Endothelial cell of umbilical vein (primary cell): ENCODE results near the gene ZBTB7C. TPM values are rescaled to one million over a fixed set of nuclear protein-coding genes. Genes with fewer than 3 reads are reported as not detected.

Experiments
- BruUV-seq: library from RNA; stranded (reverse); fragments of 400-500 nt; replicated peaks from 2 replicates; lab custom pipeline; 2021; lab: Mats Ljungman, UMichigan
- CTCF ChIA-PET: fragments of 300-600, 350-600 bp; sonication (Branson Sonifier 250); formaldehyde crosslinking; loops from one replicate; lab custom pipeline; 2021; ENCODE audit warnings: antibody characterized with exemption, inconsistent platforms; lab: Charles Lee
- POLR2A ChIA-PET: fragments of 300-600, 350-600 bp; sonication (Branson Sonifier 250); formaldehyde crosslinking; loops from one replicate; lab custom pipeline; 2021; ENCODE audit warnings: antibody characterized with exemption, inconsistent platforms; lab: Charles Lee
- DNase-seq: peaks from one replicate; pipeline ENCODE4 v3.0.0-alpha.2; 2011; ENCODE audit warnings: low read depth, low spot score
- FAIRE-seq: peaks from 2 replicates; lab custom pipeline; 2011; peaks lifted over from hg19 to GRCh38; lab: Jason Lieb, UNC
- H2AFZ ChIP-seq: 2 replicates; pipeline ENCODE4 v1.6.0; 2012; ENCODE audit warnings: low read depth, low read length, control low read depth, inconsistent platforms
- H3K27ac ChIP-seq: 2 replicates; pipeline ENCODE4 v1.5.1; 2011; ENCODE audit warnings: low read depth, mild to moderate bottlenecking, control low read depth, low read length, moderate library complexity; ENCODE audit not compliant: insufficient read depth
- H3K27me3 ChIP-seq, 2 experiments: 2 replicates each; pipeline versions ENCODE4 v1.6.0 to v1.6.1; 2011; ENCODE audit warnings: low read length in 2 of 2, mixed read lengths in 1 of 2; ENCODE audit not compliant: control insufficient read depth in 2 of 2, insufficient read depth in 2 of 2
- H3K36me3 ChIP-seq, 2 experiments: 2 replicates in 1 of 2; 3 replicates in 1 of 2; pipeline ENCODE4 v1.5.1; 2011; ENCODE audit warnings: low read length in 2 of 2, mild to moderate bottlenecking in 1 of 2, moderate library complexity in 1 of 2; ENCODE audit not compliant: control insufficient read depth in 2 of 2, insufficient read depth in 2 of 2; ENCODE audit errors: extremely low read depth in 1 of 2
- H3K4me1 ChIP-seq: 3 replicates; pipeline ENCODE4 v1.5.1; 2011; ENCODE audit warnings: mild to moderate bottlenecking, low read length; ENCODE audit not compliant: control insufficient read depth, insufficient read depth; ENCODE audit errors: extremely low read depth
- H3K4me2 ChIP-seq: 2 replicates; pipeline ENCODE4 v1.6.1; 2011; ENCODE audit warnings: low read length, control low read depth, mixed read lengths; ENCODE audit not compliant: insufficient read depth
- H3K4me3 ChIP-seq, 3 experiments: fragments of 200-600 bp in 1 of 3; sonication (generic), shearing (Covaris generic) in 1 of 3; replicated peaks in 1 of 3; 2 replicates each; pipeline ENCODE4 v1.5.1; 2011 to 2016; ENCODE audit warnings: control low read depth in 3 of 3, low read length in 3 of 3, mild to moderate bottlenecking in 2 of 3, inconsistent platforms in 1 of 3, low read depth in 1 of 3, moderate library complexity in 1 of 3; ENCODE audit not compliant: insufficient read depth in 1 of 3
- H3K79me2 ChIP-seq: 2 replicates; pipeline ENCODE4 v1.6.0; 2012; ENCODE audit warnings: low read length, inconsistent platforms; ENCODE audit not compliant: control insufficient read depth, insufficient read depth
- H3K9ac ChIP-seq: replicated peaks from 2 replicates; pipeline ENCODE3; 2011; ENCODE audit warnings: low read length, control low read depth; ENCODE audit not compliant: insufficient read depth; ENCODE audit errors: extremely low read depth
- H3K9me1 ChIP-seq: replicated peaks from 3 replicates; pipeline ENCODE4 v1.6.0; 2011; ENCODE audit warnings: mild to moderate bottlenecking, low read length; ENCODE audit not compliant: control insufficient read depth, insufficient read depth; ENCODE audit errors: extremely low read depth
- H3K9me3 ChIP-seq: replicated peaks from 2 replicates; pipeline ENCODE4 v1.5.1; 2012; ENCODE audit warnings: low read length, inconsistent platforms; ENCODE audit not compliant: control insufficient read depth, insufficient read depth
- H4K20me1 ChIP-seq: replicated peaks from 2 replicates; pipeline ENCODE3; 2011; ENCODE audit warnings: mild to moderate bottlenecking, low read length; ENCODE audit not compliant: control insufficient read depth, insufficient read depth; ENCODE audit errors: extremely low read depth
- EZH2 ChIP-seq: IDR thresholded peaks from 2 replicates; pipeline ENCODE4 v1.6.1; 2012; ENCODE audit warnings: borderline replicate concordance, low read depth, mild to moderate bottlenecking, moderate library complexity, low read length, inconsistent platforms; ENCODE audit not compliant: severe bottlenecking
- FOS ChIP-seq: IDR thresholded peaks from 2 replicates; pipeline ENCODE4 v1.6.1; 2011; ENCODE audit warnings: mild to moderate bottlenecking, low read length, moderate library complexity, borderline replicate concordance; ENCODE audit not compliant: insufficient read depth
- GATA2 ChIP-seq: IDR thresholded peaks from 2 replicates; pipeline ENCODE4 v1.7.0; 2011; ENCODE audit warnings: low read depth, mild to moderate bottlenecking, moderate library complexity, mixed read lengths, low read length; ENCODE audit not compliant: insufficient read length, insufficient read depth
- JUN ChIP-seq: IDR thresholded peaks from 2 replicates; pipeline ENCODE4 v1.6.1; 2011; ENCODE audit warnings: borderline replicate concordance, low read depth; ENCODE audit not compliant: insufficient read length, insufficient read depth
- MAX ChIP-seq: IDR thresholded peaks from 2 replicates; pipeline ENCODE4 v1.6.1; 2011; ENCODE audit not compliant: insufficient read depth, insufficient read length
- MYC ChIP-seq: IDR thresholded peaks from one replicate; pipeline ENCODE4 v1.6.1; 2011; ENCODE audit warnings: mild to moderate bottlenecking, low read depth, low read length
- POLR2A ChIP-seq: IDR thresholded peaks from 2 replicates; pipeline ENCODE4 v1.6.1; 2012; ENCODE audit warnings: low read depth, mild to moderate bottlenecking, control low read depth, low read length
- POLR2AphosphoS5 ChIP-seq: IDR thresholded peaks from 2 replicates; pipeline ENCODE4 v1.6.1; 2012; ENCODE audit warnings: low read depth, mild to moderate bottlenecking, control low read depth, low read length, moderate library complexity; ENCODE audit not compliant: insufficient read depth
- dilution Hi-C: fragments of 300-500 bp; cut with MboI; formaldehyde crosslinking; loops from one replicate; pipeline ENCODE4 v1.15.0; 2019; ENCODE audit warnings: low sequenced_read_pairs; ENCODE audit not compliant: extremely low pct_ligation_motif_present
- intact Hi-C: fragments of 100-400 bp; cut with micrococcal nuclease; formaldehyde crosslinking; loops from one replicate; pipeline ENCODE4 v1.10.0; 2022
- polyA plus RNA-seq, 4 experiments: library from polyadenylated mRNA; depleted of rRNA in 3 of 4; stranded (reverse) in 3 of 4; unstranded in 1 of 4; fragments of >200 nt; gene quantifications; 2 replicates each; pipeline versions ENCODE4 v1.2.1 to v1.2.3, GENCODE V29; 2011 to 2012; ENCODE audit warnings: missing spikeins in 1 of 4
- total RNA-seq: library from RNA; stranded (reverse); gene quantifications from 2 replicates; pipeline ENCODE4 v1.2.3, GENCODE V29; 2021
- TF ChIP-seq, protein P1 (sequence below), 2 donors: IDR thresholded peaks; 1 replicate in 1 of 2; 2 replicates in 1 of 2; pipeline ENCODE4 v1.5.1; 2011; ENCODE audit warnings: low read length in 2 of 2, mild to moderate bottlenecking in 2 of 2, moderate library complexity in 2 of 2, control low read depth in 1 of 2, inconsistent platforms in 1 of 2, low read depth in 1 of 2; ENCODE audit not compliant: insufficient read depth in 1 of 2; ENCODE audit errors: extremely low read depth in 1 of 2

Gene ZBTB7C
- total and polyA plus RNA-seq, 2 donors (not counting 3 experiments of a cell fraction or from before 2014, with no cell fraction given), result not detected

DNA sequence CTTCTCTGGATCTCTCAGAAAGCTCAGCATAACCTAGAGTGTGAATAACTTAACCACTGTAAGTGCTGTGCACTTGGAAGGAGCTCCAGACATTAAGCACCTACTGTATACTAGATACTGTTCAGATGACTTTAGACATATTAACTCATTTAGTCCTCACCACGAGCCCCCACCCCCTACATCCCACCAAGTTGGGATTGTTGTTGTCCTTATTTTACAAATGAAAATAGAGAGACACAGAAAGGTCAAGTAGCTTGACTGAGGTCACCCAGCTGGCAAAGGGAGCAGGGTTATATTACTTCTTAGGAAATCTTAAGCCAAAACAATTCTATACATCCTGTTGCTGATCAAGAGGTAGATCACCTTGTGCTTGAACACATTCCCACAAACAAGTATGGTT, 244.5 kb downstream of the ZBTB7C start:
- H3K9me3 ChIP-seq, result no peaks in the 10 kb centered on the region
- dilution Hi-C loops (no loop called here), intact Hi-C loops (loop anchor here (5.0 to 10.0 kb wide), 2 partner anchors 250 to 283 kb away; no protein-coding TSS in a partner anchor)
- no peak for DNase-seq
- H4K20me1 ChIP-seq, result no peaks in the 10 kb centered on the region
- TF ChIP-seq POLR2AphosphoS5, result no peak
- H3K4me3 ChIP-seq, result no peak overlapping the region
- H3K9me1 ChIP-seq, result no peaks in the 10 kb centered on the region
- ChIA-PET CTCF (no interaction called here), POLR2A (no interaction called here)
- H3K27ac ChIP-seq, result no peak overlapping the region
- no peak overlapping the region for H2AFZ ChIP-seq
- H3K36me3 ChIP-seq, result no peaks in the 10 kb centered on the region
- no TSS peak for BruUV-seq
- no peaks in the 10 kb centered on the region for H3K79me2 ChIP-seq
- peaks cover 4% of the 10 kb centered on the region for H3K4me1 ChIP-seq
- no peak overlapping the region for H3K4me2 ChIP-seq
- no peak overlapping the region for H3K9ac ChIP-seq
- peaks cover 6 to 14% of the 10 kb centered on the region in 2 experiments for H3K27me3 ChIP-seq
- FAIRE-seq, result no peak

GRCh38 chr18:48164116-48164515, 245.1 kb downstream of the ZBTB7C start:
- H3K27ac ChIP-seq, result no peak overlapping the region
- no peaks in the 10 kb centered on the region for H3K9me1 ChIP-seq
- peaks cover 7 to 14% of the 10 kb centered on the region in 2 experiments for H3K27me3 ChIP-seq
- H3K9me3 ChIP-seq, result no peaks in the 10 kb centered on the region
- POLR2A ChIA-PET, result no interaction called here
- H3K4me3 ChIP-seq, result no peak overlapping the region
- H3K4me2 ChIP-seq, result no peak overlapping the region
- TF ChIP-seq FOS (no peak), POLR2A (no peak), EZH2 (no peak), MYC (no peak), POLR2AphosphoS5 (no peak), MAX (no peak), GATA2 (no peak), JUN (no peak)
- TF ChIP-seq, protein P1, sequence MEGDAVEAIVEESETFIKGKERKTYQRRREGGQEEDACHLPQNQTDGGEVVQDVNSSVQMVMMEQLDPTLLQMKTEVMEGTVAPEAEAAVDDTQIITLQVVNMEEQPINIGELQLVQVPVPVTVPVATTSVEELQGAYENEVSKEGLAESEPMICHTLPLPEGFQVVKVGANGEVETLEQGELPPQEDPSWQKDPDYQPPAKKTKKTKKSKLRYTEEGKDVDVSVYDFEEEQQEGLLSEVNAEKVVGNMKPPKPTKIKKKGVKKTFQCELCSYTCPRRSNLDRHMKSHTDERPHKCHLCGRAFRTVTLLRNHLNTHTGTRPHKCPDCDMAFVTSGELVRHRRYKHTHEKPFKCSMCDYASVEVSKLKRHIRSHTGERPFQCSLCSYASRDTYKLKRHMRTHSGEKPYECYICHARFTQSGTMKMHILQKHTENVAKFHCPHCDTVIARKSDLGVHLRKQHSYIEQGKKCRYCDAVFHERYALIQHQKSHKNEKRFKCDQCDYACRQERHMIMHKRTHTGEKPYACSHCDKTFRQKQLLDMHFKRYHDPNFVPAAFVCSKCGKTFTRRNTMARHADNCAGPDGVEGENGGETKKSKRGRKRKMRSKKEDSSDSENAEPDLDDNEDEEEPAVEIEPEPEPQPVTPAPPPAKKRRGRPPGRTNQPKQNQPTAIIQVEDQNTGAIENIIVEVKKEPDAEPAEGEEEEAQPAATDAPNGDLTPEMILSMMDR (IDR thresholded peaks at IDR 0.05; ENCODE audit: extremely low read depth in 1 of 2, insufficient read depth in 1 of 2, low read depth in 1 of 2, low read length in 2 of 2), result no peak
- FAIRE-seq (no peak), DNase-seq (no peak)
- H4K20me1 ChIP-seq, result no peaks in the 10 kb centered on the region
- no peaks in the 10 kb centered on the region for H3K36me3 ChIP-seq
- CTCF ChIA-PET, result no interaction called here
- no TSS peak for BruUV-seq
- H3K79me2 ChIP-seq, result no peaks in the 10 kb centered on the region
- H3K4me1 ChIP-seq, result peaks cover 4% of the 10 kb centered on the region
- dilution Hi-C loops, result no loop called here
- H3K9ac ChIP-seq, result no peak overlapping the region
- intact Hi-C loops, result loop anchor here (5.0 to 10.0 kb wide), 2 partner anchors 251 to 283 kb away; no protein-coding TSS in a partner anchor
- no peak overlapping the region for H2AFZ ChIP-seq
